Stimulated activated CD8-positive, alpha-beta memory T cell treated with anti-CD3 and anti-CD28 coated beads, Interleukin-12 subunit alpha, Interleukin-12 subunit beta, amount 100 ng/mL, for 4 hours (primary cell): ENCODE data around the gene LLGL1.
"Not testable (repeated sequence)": the region's sequence is repeated elsewhere in the genome, so short reads cannot be mapped to it uniquely, and the experiment has no call there.

ENCODE experiments used
- DNase-seq: peaks from one replicate; pipeline ENCODE4 v3.0.0-alpha.2; 2020; ENCODE audit warnings: low read depth

LLGL1 gene

DNA sequence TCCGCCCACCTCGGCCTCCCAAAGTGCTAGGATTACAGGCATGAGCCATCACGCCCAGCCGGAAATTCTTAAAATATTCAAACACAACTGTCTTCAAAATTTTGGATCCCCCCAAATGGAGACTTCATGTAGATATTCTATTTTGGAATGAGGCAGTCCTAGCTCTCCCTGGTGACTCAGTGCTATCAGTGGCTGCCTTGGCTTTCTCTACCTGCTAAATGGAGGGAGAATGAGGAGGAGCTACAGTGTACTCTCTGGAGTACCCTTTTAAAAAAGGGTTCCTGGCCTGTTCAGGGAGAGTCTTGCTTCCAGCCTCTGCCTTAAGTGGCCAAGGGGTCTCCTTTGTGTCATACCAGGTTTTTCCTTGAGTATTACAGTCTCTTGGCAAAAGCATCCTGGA is 31.0 kb upstream of the LLGL1 start:
- DNase-seq = no peak

DNA sequence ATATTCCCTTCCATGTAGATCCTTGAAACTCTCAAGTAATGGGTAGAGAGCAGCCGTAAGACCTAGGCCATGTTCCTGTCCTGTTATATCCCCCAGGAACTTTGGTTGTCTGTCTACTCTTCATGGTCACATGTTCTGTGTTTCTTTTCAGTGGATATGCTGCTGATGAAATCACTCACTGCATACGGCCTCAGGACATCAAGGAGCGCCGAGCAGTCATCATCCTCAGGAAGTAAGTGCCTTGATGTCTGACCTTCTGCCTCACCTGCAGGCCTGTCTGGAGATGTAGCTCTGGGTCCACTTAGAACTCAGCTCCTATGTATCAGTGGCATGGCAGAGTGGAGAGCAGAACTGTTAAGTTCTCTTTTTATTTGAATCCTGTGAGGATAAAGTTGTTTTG is 30.6 kb upstream of the LLGL1 start:
- DNase-seq = no peak

DNA sequence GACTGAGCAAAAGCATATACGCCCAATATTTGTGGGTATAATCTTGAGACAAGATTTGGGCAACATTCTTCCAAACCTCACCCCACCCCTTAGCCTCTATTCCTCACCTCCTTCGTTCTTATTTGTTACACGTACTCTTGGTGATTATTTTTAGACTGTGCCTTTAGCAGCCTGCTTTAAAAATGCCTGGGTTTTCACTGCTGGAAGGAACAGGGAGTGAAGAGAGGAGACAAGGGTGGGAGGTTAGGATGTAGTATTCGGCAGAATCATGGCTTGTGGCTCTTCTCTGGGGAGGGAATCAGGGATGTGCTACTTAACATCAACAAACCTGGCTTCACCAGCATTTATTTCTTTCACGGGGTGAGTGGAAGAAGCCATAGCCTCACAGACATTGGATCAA is 30.2 kb upstream of the LLGL1 start:
- no peak for DNase-seq

DNA sequence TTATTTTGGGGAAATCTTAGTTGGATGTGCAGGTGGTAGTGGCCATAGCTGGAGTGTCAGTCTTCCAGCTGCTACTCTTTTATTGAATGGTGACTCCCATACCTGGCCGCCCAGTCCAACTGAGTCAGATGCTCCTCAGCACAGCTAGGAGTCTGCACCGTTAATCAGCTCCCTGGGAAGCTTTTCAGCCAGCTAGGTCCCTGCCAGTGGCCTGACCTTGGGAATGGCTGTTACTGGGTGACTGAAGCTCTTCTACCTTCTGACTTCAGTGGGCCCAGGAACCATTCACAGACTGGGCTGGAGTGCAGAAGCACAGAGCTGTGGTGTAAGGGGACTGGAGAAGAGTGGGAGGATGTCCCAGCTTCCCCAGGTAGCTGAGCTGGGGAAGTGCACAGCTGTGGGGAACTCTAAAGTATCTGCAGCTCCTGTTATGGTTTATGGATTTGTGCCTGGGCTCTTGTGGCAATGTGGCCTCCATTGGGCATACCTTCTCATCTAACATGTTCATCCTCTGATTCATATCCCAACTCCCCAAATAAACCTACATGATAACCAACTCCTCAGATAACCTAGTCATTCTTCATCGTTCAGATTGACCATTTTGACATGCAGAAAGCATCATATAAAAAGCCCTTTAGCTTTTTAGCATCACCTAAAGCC is 27.8 kb upstream of the LLGL1 start:
- DNase-seq = no peak

DNA sequence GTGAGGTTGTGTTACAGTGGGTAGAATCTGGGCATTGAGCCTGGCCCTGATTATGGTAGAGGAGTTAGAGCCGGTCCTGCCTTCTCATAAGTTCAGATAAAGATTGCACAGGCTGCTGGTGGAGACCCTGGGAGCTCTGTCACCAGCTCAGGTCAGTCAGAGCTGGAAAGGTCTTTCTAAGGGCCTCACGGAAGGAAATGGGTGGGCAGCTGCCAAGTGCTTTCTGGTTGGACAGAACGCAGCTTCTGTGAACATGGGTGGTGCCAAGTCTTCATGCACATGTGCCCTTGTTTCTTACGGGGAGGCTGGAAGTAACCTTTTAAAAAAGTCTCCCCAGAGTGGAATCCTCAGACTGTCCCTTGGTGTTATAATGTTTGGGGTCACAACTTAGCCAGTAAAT is 26.9 kb upstream of the LLGL1 start:
- no peak for DNase-seq

DNA sequence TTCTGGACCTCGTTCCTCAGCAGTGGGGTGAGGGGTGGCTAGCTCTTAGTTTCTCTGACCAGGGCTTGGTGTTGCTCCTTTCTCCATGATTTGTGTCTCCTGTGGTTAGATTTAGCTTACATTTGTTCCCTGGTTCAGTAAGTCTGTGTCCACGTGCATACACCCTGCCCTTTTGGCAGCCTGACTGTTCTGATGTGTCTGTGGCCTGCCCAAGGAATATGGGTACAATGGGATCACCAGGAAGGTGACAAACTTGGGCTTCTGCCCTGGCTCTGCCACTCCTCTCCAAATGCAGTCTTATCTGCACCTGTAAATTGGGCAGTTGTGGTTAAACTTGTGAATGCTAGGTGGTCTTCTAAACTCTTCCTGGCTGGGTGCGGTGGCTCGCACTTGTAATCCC is 24.3 kb upstream of the LLGL1 start:
- DNase-seq = no peak

DNA sequence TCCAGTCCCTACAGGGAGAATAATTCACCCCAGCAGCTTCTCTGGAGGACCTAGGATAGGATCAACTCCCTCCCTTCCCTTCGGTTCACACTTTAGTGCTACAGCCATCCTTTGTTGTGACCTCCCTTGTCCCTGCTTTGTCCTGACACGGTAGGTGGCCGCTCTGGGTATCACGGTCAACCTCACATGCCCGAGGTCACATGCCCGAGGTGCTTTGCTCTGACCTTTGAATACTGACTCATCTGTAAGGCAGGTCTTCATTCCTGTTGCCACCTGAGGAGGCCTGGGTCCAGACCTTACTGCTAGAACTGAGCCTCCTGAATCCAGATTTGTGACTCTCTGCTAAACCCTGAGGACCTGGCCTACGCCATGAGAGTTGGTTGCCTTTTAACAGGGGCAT is 22.1 kb upstream of the LLGL1 start:
- no peak for DNase-seq

DNA sequence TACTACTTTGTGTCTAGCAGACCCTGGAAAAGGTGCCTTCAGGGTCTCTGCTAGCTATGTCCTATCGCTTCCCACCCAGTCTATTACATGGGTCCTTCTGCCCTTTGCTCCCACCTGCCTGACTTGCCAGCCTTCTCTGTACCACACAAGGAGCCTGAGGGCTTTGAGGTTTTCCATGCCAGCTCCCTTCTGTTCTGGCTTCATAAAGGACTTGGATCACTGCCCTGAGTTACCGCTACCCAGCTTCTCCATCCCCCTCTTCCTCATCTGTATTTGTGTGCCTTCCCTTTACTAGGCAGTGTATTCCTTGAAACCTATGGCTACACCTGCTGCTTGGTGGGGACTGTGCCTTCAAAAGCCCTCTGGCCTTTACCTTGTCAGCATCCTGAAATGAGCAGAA is 19.6 kb upstream of the LLGL1 start:
- DNase-seq = no peak

DNA sequence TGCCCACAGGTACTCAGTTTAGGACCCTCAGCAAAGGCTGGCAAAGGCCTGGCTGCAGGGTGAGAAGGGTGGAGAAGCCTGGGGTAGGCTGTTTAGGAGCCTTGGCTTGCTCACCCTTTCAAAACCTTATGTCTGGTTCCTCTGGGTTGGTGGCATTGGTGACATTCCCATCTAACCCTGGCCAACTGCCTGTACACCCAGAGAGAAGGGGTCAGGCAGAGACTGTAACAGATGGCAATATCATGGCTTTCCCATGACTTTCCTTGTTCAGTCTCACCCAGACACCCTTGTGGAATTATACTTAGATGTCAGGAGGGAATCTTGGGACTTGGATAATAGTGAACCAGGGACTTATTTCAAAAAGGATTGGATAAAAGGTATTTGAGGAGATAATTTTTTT is 18.5 kb upstream of the LLGL1 start:
- no peak for DNase-seq

DNA sequence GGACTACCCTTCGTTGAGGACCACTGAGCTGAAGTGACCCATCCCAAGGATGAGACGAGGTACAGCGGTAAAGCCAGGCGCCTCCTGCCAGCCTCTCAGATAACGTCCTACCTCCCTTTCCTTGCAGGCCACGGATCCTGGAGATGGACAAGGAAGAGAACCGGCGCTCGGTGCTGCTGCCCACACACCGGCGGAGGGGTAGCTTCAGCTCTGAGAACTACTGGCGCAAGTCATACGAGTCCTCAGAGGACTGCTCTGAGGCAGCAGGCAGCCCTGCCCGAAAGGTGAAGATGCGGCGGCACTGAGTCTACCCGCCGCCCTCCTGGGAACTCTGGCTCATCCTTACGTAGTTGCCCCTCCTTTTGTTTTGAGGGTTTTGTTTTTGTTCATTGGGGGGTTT is 17.3 kb upstream of the LLGL1 start:
- DNase-seq = no peak

DNA sequence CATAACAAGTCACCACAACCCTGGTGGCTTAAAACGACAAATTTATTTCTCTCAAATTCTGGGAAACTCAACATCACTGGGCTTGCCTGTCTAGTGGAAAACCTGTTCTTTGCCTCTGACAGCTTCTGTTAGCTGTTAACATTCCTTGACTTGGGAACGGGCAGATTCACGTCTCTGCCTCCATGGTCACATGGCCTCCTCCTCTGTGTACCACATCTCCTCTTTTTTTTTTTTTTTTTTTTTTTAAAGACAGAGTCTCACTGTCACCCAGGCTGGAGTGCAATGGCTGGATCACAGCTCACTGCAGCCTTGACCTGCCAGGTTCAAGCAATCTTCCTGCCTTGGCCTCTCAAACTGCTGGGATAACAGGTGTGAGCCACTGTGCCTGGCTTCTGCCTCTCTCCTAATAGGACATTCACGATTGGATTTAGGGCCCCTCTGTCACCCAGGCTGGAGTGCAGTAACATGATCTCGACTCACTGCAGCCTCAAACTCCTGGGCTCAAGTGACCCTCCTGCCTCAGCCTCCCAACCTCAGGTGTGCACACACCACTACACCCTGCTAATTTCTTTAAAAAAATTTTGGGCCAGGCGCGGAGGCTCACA is 11.7 kb upstream of the LLGL1 start:
- DNase-seq = no peak

DNA sequence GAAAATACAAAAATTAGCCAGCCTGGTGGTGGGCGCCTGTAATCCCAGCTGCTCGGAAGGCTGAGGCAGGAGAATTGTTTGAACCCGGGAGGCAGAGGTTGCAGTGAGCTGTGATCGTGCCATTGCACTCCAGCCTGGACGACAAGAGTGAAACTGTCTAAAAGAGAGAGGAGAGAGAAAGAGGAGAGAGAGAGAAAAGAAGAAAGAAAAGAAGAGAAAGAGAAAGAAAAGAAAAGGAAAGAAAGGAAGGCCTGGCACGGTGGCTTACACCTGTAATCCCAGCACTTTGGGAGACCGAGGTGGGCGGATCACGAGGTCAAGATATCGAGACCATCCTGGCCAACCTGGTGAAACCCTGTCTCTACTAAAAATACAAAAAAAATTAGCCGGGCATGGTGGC is 8.5 kb upstream of the LLGL1 start:
- not testable (repeated sequence) for DNase-seq

DNA sequence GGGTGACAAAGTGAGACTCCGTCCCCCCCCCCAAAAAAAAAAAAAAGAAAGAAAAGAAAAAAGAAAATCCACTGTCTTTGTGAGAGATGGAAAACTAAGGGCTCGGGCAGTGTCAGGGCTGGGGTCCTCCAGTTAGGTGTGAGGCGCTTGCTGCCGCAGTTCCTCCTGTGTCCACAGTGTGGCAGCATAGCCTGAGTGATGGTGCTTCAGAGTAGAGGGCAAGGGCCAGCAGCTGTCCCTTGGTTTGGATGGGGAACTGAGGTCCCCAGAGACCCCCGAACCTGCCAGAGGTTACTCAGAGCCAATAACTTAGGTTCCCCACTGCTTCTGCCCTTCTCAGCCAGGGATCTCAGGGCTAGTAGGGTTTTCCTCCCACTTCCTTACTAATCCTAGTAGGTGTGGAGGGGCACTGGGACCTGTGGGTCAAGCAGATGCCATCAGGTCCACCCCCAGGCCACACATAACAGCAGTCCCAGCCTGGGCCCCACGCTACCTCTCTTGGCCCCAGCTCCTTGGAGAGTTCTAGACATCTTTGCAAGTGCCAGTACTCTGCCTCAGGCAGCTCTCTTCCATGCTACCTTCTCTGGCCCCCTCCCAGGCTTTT is 7.9 kb upstream of the LLGL1 start:
- DNase-seq = peak; percentile 48

DNA sequence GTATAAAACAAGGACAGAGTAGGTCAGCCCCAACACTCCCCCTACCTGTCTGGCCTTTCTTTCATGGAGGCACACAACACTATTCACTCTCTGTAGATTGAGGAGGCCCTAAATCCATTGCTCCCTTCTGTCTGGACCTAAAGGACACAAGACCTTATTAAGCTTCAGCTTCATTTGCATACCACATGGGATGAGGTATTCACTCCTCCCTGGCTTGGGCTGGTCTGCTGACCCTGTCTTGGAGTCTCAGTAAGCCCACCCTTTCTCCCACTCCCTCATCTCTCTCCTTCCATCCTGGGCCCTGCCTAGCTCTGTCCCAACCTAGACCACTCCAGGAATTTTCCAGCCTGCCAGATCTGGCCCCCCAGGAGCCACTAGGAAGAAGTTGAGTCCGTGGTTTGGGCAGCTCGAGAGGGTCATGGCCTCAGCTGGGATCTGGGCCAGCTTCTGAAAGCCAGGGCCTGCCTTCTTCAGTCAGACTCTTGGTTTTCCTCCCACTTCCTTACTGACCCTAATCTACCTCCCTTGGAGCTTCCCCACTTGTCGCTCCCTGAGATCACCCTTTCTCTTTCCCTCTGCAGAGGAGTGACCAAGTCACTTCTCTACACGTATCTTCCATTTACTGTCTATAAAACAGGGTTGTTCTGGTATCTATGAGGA is 6.5 kb upstream of the LLGL1 start:
- no peak for DNase-seq

DNA sequence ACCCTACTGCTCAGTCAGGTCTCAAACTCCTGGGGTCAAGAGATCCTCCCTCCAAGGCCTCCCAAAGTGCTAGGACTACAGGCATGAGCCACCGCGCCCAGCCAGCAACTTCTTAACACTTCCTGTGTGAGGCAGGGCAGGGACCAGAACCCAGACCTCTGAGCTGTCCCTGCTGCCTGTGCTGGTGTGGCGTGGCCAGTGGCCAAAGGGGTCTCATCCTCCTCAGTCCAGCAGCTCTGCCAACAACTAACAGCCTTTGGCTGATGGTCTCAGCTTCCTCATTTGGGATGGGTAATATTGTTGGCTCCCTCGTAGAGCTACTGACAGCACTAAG is 1.4 kb upstream of the LLGL1 start:
- no peak for DNase-seq

DNA sequence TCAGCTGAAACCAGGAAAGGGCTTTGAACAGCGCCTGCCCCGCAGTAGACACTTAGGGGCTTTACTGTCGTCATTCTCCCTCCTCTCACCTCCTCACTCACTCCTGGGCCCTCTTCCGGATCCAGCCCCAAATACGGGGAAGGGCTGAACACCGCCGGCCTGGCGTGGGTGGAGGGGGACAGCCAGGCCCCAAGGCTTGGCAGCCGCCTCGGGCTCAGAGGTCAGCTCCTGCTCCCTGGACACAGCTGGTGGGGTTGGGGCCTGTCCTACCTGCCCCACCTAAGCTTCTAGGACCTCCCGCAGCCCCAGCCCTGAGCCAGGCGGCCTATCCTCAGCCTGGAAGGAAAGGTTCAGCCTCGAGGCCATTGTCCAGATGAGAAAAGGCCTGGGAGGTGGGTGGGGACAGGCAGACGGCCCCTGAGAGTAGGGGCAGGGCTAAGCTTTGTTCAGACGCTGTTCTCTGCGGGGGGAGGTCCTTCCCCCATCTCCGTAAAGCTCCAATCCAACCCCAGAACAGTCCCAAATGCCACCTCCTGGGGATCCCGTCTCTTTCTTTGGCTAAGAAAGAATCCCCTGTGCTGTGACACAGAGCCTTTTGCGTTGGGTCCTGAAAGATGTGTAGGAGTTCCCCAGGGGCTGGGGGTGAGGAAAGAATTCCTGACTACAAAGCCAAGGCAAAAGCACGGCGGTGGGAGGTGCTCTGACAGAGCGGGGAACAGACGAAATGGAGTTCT is 881 bp upstream of the LLGL1 start:
- DNase-seq = no peak

DNA sequence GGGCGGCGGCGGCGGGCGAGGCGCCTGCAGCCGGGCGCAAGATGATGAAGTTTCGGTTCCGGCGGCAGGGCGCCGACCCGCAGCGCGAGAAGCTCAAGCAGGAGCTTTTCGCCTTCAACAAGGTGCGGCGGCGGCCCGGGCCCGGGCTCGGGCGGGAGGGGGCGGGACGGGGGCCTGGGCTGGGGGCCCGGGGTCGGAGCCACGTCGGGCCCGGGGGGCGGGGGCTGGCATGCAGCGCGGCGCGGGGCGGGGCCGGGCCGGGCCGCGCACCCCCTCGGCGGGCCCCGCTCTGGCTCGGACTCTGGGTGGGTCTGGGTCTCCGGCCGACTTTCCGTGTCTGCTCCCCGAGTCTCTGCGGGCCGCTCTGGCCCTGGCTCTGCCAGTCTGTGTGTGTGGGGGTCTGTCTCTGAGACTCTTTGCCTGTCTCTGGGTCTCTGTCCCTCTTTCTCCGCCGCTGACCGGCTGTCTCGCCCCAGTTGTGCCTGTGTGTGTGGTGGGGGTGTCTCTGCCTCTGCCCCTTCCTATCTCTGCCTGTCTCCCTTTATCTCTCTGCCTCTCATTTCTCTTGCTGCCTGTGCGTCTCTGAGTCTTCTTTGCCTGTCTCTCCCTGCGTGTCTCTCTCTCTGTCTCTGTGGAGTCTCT is 328 bp downstream of the LLGL1 start:
- no peak for DNase-seq

DNA sequence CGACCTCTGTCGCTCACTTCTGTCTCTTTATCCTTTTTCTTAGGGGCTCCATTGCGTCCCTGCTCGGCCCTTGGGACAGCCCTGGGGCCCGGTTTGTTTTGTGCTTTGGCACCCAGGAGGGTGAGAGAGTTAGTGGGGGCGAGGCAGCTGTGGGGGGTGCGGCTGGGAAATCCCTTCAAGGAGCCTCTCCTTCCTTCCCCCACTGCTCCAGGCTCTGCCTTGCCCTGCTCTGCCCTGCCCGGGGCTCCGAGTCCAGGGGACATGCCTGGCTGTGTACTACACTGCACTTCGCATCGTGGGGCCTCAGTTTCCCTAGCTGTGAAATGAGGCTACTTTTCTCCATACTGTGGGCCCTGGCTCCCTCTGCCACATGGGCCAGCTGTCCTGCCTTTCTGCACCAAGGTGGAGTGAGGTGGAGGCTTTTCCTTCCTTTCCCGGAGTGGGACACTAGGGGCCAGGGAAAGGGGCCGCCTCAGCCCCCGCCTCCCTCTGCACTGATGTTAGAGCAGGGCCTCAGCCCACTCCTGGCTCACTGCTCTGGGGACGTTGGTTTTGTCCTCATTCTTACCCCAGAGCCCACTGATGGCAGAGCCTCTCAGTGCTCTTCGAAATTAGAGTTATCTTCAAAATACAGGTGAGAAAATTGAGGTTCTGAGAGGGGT is 980 bp downstream of the LLGL1 start:
- no peak for DNase-seq

DNA sequence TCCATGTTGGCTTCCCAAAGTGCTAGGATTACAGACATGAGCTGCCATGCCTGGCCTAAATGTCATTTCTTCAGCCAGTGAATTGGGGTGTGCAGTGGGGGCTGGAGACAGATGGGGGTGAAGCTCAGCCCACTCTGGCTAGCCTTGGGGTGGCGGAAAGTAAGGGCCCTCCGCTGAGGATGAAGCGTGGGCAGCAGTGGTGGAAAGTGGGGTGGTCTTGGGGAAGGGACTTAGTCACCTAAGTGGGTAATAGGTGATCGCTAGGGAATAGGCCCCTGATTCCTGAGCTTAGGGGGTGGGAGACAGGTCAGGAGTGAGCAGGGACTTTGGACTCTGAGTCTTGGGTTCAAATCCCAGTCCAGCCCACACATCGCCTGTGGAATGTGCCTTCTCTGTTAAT is 2.2 kb downstream of the LLGL1 start:
- DNase-seq = no peak

DNA sequence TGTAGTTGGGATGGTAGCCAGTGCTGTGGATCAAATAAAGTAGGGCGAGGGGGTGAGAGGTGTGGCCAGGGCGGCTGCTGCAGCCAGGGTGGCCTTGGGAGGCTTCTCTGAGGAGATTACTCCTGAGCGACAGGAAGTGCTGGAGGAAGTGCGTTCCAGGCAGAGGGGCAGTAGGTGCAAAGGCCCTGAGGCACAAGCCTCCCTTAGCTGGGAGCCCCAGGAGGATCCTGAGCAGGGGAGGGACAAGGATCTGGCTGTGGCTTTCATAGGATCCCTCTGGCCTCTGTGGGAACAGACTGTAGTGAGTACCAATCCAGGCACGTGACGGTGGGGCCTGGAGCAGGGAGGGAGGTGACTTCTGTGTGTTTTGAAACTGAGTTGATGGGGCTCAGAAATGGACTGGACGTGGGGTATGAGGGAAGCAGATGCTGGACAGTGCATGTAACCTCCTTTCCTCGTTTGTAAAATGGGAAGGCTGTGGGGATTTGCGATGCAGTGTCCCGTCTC is 2.8 kb downstream of the LLGL1 start:
- DNase-seq = no peak

DNA sequence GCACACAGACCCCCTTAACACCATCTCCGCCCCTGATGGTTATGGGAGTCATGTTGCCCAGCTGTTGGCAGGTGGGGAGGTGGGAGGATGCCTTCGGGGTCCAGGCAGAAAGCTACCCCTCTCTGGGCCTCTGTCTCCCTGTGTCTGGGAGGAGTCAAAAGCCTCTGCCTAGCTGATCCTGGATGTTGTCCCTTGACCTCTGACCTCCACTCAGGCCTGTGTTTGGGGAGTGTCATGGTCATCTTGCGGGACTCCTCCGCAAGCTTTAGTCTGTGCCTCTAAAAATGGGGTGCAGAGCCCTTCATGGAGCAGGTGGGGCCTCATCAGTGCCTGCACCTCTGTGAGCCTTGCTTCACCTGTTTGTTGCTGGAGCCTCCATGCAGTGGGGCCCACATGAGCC is 3.8 kb downstream of the LLGL1 start:
- no peak for DNase-seq

DNA sequence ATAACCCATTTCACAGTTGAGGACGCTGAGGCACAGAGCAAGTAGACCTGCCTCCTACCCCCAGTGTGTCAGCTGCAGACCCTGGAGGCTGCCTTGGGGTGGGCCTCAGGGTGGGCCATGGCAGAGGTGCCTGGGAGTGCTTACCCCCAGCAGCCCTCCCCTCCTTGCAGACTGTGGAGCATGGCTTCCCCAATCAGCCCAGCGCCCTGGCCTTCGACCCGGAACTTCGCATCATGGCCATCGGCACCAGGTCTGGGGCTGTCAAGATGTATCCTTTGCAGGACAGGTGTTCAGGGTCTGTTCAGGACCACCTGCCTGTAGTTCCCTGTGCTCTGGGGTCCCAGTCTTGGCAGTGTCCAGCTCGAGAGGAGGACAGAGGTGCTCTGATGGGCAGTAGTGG is 4.3 kb downstream of the LLGL1 start:
- DNase-seq = no peak
